NCI-H2107 treated with DMSO at 0.1 percent for 48 hours (cell line): Measurements from ENCODE around the gene SRD5A2.

ENCODE experiments used
- DNase-seq: peaks from one replicate; lab custom pipeline; 2025; ENCODE audit not compliant: unreplicated experiment; lab: John Stamatoyannopoulos, UW

The SRD5A2 gene

GRCh38 chr2:31580321-31581117 lies at the start of gene SRD5A2:
Gene SRD5A2, minus strand, starts transcription at chr2:31580938. Its CDS starts 38 bp downstream, at chr2:31580900.
- no peak for DNase-seq

- no peak for DNase-seq
These were observed 25.8 kb upstream of the SRD5A2 start for GRCh38 chr2:31606509-31606908.

GRCh38 chr2:31598694-31599093 lies 18.0 kb upstream of the SRD5A2 start:
- DNase-seq: no peak

- DNase-seq: no peak
These were observed 5.5 kb upstream of the SRD5A2 start for GRCh38 chr2:31586230-31586629.

- no peak for DNase-seq
These were observed 522 bp upstream of the SRD5A2 start for GRCh38 chr2:31581124-31581795.

GRCh38 chr2:31579996-31580320 lies 780 bp downstream of the SRD5A2 start:
- no peak for DNase-seq

GRCh38 chr2:31578316-31578715 lies 2.4 kb downstream of the SRD5A2 start:
- DNase-seq: no peak

- DNase-seq: no peak
These were observed 3.6 kb downstream of the SRD5A2 start for GRCh38 chr2:31577143-31577542.

- DNase-seq: no peak
These were observed 12.0 kb downstream of the SRD5A2 start for GRCh38 chr2:31568585-31569201.

- no peak for DNase-seq
These were observed 13.1 kb downstream of the SRD5A2 start for GRCh38 chr2:31567679-31568078.

GRCh38 chr2:31563273-31563839 lies 17.4 kb downstream of the SRD5A2 start:
- DNase-seq: no peak

- no peak for DNase-seq
These were observed 18.9 kb downstream of the SRD5A2 start for GRCh38 chr2:31561823-31562222.

GRCh38 chr2:31558401-31559295 lies 22.1 kb downstream of the SRD5A2 start:
- DNase-seq: no peak

- DNase-seq: no peak
These were observed 23.8 kb downstream of the SRD5A2 start for GRCh38 chr2:31556940-31557339.

GRCh38 chr2:31555967-31556706 lies 24.6 kb downstream of the SRD5A2 start:
- no peak for DNase-seq

GRCh38 chr2:31553362-31553761 lies 27.4 kb downstream of the SRD5A2 start:
- no peak for DNase-seq

GRCh38 chr2:31547485-31547884 lies 33.3 kb downstream of the SRD5A2 start:
- no peak for DNase-seq

- no peak for DNase-seq
These were observed 38.9 kb downstream of the SRD5A2 start for GRCh38 chr2:31541853-31542252.

- no peak for DNase-seq
These were observed 41.2 kb downstream of the SRD5A2 start for GRCh38 chr2:31539505-31539904.

- no peak for DNase-seq
These were observed 45.0 kb downstream of the SRD5A2 start for GRCh38 chr2:31535768-31536167.
